SK-N-SH (cell line): ENCODE measurements around the gene TAF11. TPM values are rescaled to one million over a fixed set of nuclear protein-coding genes. Genes with fewer than 3 reads are reported as not detected.

Experiments used
- CTCF ChIA-PET: fragments of 300-600, 350-600 bp; formaldehyde crosslinking; extraction: SDS; loops from one replicate; lab custom pipeline; 2021; lab: Yijun Ruan, JAX
- POLR2A ChIA-PET: fragments of 350-600 bp; sonication (Branson Sonifier 250); formaldehyde crosslinking; extraction: SDS; loops from one replicate; lab custom pipeline; 2020; ENCODE audit warnings: antibody characterized with exemption, inconsistent platforms; lab: Yijun Ruan, JAX
- DNase-seq: peaks from one replicate; pipeline ENCODE4 v3.0.0; 2012
- H2AFZ ChIP-seq: fragments of 200-600 bp; sonication (generic); 2 replicates; pipeline ENCODE4 v1.8.1; 2016; ENCODE audit warnings: antibody characterized with exemption, mild to moderate bottlenecking, low read depth
- H3F3A ChIP-seq: fragments of 200-600 bp; sonication (generic); replicated peaks from 2 replicates; pipeline ENCODE3; 2016; ENCODE audit warnings: antibody characterized with exemption, mild to moderate bottlenecking; ENCODE audit not compliant: insufficient read depth
- H3K27ac ChIP-seq, 2 experiments: fragments of 200-500 bp in 1 of 2; fragments of 200-600 bp in 1 of 2; sonication (Bioruptor generic) in 1 of 2; sonication (generic), shearing (Covaris generic) in 1 of 2; 2 replicates each; pipeline versions ENCODE4 v1.5.1 to v1.6.1; 2014 to 2016; ENCODE audit warnings: low read depth in 2 of 2, inconsistent platforms in 1 of 2, low read length in 1 of 2, mild to moderate bottlenecking in 1 of 2, mixed read lengths in 1 of 2
- H3K27me3 ChIP-seq: fragments of 200-600 bp; sonication (generic), shearing (Covaris generic); 2 replicates; pipeline ENCODE4 v1.6.1; 2016; ENCODE audit warnings: mixed run types; ENCODE audit not compliant: insufficient read depth
- H3K36me3 ChIP-seq, 2 experiments: fragments of 200-500 bp in 1 of 2; fragments of 200-600 bp in 1 of 2; sonication (Bioruptor generic) in 1 of 2; sonication (generic) in 1 of 2; replicated peaks in 1 of 2; 2 replicates each; pipeline versions ENCODE3 to v1.5.1; 2014 to 2016; ENCODE audit warnings: low read length in 1 of 2, mild to moderate bottlenecking in 1 of 2; ENCODE audit not compliant: insufficient read depth in 2 of 2, control insufficient read depth in 1 of 2
- H3K4me1 ChIP-seq, 2 experiments: fragments of 200-500 bp in 1 of 2; fragments of 200-600 bp in 1 of 2; sonication (Bioruptor generic) in 1 of 2; sonication (generic), shearing (Covaris generic) in 1 of 2; 2 replicates each; pipeline versions ENCODE4 v1.5.1 to v1.6.1; 2014 to 2016; ENCODE audit warnings: low read depth in 1 of 2, low read length in 1 of 2, mixed run types in 1 of 2; ENCODE audit not compliant: insufficient read depth in 2 of 2, control insufficient read depth in 1 of 2
- H3K4me2 ChIP-seq: fragments of 200-600 bp; sonication (generic), shearing (Covaris generic); 2 replicates; pipeline ENCODE4 v1.6.1; 2017; ENCODE audit warnings: mixed run types
- H3K4me3 ChIP-seq, 2 experiments: fragments of 200-500 bp in 1 of 2; fragments of 200-600 bp in 1 of 2; sonication (Bioruptor generic) in 1 of 2; sonication (generic), shearing (Covaris generic) in 1 of 2; 2 replicates each; pipeline versions ENCODE4 v1.5.1 to v1.8.1; 2014 to 2016; ENCODE audit warnings: low read depth in 2 of 2, inconsistent platforms in 1 of 2, low read length in 1 of 2, mild to moderate bottlenecking in 1 of 2, mixed read lengths in 1 of 2, moderate library complexity in 1 of 2
- H3K79me2 ChIP-seq: fragments of 200-600 bp; sonication (generic); 2 replicates; pipeline ENCODE4 v1.8.1; 2017; ENCODE audit warnings: mild to moderate bottlenecking; ENCODE audit not compliant: insufficient read depth
- H3K9ac ChIP-seq: fragments of 200-600 bp; sonication (generic); 2 replicates; pipeline ENCODE4 v1.6.1; 2017; ENCODE audit warnings: mixed run types
- H3K9me2 ChIP-seq: fragments of 200-600 bp; sonication (generic); 2 replicates; pipeline ENCODE4 v1.6.1; 2017; ENCODE audit warnings: mixed run types
- H3K9me3 ChIP-seq: fragments of 200-600 bp; sonication (generic); 2 replicates; pipeline ENCODE4 v1.6.1; 2017; ENCODE audit warnings: mixed run types, mild to moderate bottlenecking, moderate library complexity
- H4K20me1 ChIP-seq: fragments of 200-600 bp; sonication (generic); 2 replicates; pipeline ENCODE4 v1.6.1; 2017; ENCODE audit warnings: mild to moderate bottlenecking, mixed run types; ENCODE audit not compliant: insufficient read depth
- CHD2 ChIP-seq: fragments of 150-350 bp; IDR thresholded peaks from 2 replicates; pipeline ENCODE4 v1.6.1; 2018; ENCODE audit warnings: low read length; ENCODE audit not compliant: partially characterized antibody
- CTCF ChIP-seq: fragments of 200-600 bp; sonication (generic); IDR thresholded peaks from 2 replicates; pipeline ENCODE4 v1.6.1; 2017; ENCODE audit warnings: antibody characterized with exemption, mild to moderate bottlenecking, moderate library complexity
- EZH2phosphoT487 ChIP-seq: fragments of 200-600 bp; sonication (generic); IDR thresholded peaks from 2 replicates; pipeline ENCODE4 v1.6.1; 2017; ENCODE audit warnings: low read depth, mixed run types, mild to moderate bottlenecking, antibody characterized with exemption, moderate library complexity, borderline replicate concordance
- FOSL2 ChIP-seq: IDR thresholded peaks from 2 replicates; pipeline ENCODE4 v1.4.0; 2012; ENCODE audit warnings: low read depth, mild to moderate bottlenecking, moderate library complexity, borderline replicate concordance
- FOXJ3 ChIP-seq: sonication (generic); formaldehyde crosslinking; IDR thresholded peaks from 2 replicates; pipeline ENCODE4 v1.5.1; 2020; ENCODE audit warnings: mild to moderate bottlenecking, missing genetic modification reagents
- GABPA ChIP-seq: IDR thresholded peaks from 2 replicates; pipeline ENCODE4 v1.4.0; 2012; ENCODE audit warnings: low read depth, mild to moderate bottlenecking
- GATA2 ChIP-seq: sonication (generic); formaldehyde crosslinking; IDR thresholded peaks from 2 replicates; pipeline ENCODE4 v1.5.0; 2020; ENCODE audit warnings: mild to moderate bottlenecking, missing genetic modification reagents
- MXI1 ChIP-seq: IDR thresholded peaks from 2 replicates; pipeline ENCODE4 v1.6.1; 2012; ENCODE audit warnings: mild to moderate bottlenecking, low read depth, low read length, improper control_type of control experiment
- REST ChIP-seq: IDR thresholded peaks from 2 replicates; pipeline ENCODE4 v1.6.1; 2012; ENCODE audit warnings: mild to moderate bottlenecking, low read depth, low read length, moderate library complexity
- RXRA ChIP-seq: IDR thresholded peaks from 2 replicates; pipeline ENCODE4 v1.4.0; 2012; ENCODE audit warnings: low read depth, mild to moderate bottlenecking, borderline replicate concordance
- TAF1 ChIP-seq: IDR thresholded peaks from 2 replicates; pipeline ENCODE4 v1.6.1; 2012; ENCODE audit warnings: low read depth, mild to moderate bottlenecking, low read length, moderate library complexity, borderline replicate concordance
- WGBS: methylation state at CpG from one replicate; pipeline ENCODE4 v1.1.6; 2017; ENCODE audit warnings: low lambda C conversion rate; 5-methylcytosine and 5-hydroxymethylcytosine counted together
- polyA plus RNA-seq, 3 experiments: library from polyadenylated mRNA; depleted of rRNA; stranded (reverse); fragments of >200 nt; gene quantifications; 2 replicates each; pipeline ENCODE4 v1.2.3, GENCODE V29; 2012
- TF ChIP-seq, protein P1 (sequence below): fragments of 150-350 bp; IDR thresholded peaks from 2 replicates; pipeline ENCODE4 v1.6.1; 2016; ENCODE audit warnings: mild to moderate bottlenecking, low read depth, low read length
- TF ChIP-seq, protein P2 (sequence below): IDR thresholded peaks from 2 replicates; pipeline ENCODE4 v1.4.0; 2012; ENCODE audit warnings: low read depth, borderline replicate concordance

Gene TAF11
- polyA plus RNA-seq, 1 of the 3 experiments (the other 2 are of a cell fraction): 21.8 TPM

DNA sequence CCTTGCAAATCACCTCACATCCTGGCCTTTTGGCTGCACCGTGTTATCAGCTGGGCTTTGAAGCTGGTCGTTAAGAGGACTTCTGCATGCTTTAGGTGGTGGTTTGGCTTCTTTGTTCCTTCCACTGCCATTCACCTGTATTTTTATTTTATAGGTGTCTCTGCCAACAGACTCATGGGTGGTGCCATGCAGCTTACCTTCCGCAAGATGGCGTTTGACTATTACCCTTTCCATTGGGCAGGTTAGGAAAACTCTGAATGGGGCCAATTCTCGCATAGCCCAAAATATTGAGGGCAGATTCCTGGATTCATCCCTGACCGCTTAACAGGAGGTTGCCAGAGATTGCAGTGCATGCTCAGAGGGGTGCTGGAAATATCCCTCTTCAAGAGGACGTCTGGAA is 32.4 kb downstream of the TAF11 start:
- TF ChIP-seq FOSL2 (no peak), TAF1 (no peak), EZH2phosphoT487 (no peak), GATA2 (no peak), FOXJ3 (CRISPR knock-in tag) (no peak), CHD2 (no peak), CTCF (no peak), RXRA (no peak), GABPA (no peak)
- TF ChIP-seq, protein P1, sequence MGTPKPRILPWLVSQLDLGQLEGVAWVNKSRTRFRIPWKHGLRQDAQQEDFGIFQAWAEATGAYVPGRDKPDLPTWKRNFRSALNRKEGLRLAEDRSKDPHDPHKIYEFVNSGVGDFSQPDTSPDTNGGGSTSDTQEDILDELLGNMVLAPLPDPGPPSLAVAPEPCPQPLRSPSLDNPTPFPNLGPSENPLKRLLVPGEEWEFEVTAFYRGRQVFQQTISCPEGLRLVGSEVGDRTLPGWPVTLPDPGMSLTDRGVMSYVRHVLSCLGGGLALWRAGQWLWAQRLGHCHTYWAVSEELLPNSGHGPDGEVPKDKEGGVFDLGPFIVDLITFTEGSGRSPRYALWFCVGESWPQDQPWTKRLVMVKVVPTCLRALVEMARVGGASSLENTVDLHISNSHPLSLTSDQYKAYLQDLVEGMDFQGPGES: no peak
- TF ChIP-seq, protein P2, sequence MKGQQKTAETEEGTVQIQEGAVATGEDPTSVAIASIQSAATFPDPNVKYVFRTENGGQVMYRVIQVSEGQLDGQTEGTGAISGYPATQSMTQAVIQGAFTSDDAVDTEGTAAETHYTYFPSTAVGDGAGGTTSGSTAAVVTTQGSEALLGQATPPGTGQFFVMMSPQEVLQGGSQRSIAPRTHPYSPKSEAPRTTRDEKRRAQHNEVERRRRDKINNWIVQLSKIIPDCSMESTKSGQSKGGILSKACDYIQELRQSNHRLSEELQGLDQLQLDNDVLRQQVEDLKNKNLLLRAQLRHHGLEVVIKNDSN: no peak
- TF ChIP-seq, all 33 proteins: peak for 0
- CTCF ChIA-PET: interaction anchor here (1.6 kb wide), 1 partner anchor 64 kb away, joined by 6 read pairs; the partner anchor contains the start of gene BLTP3A

DNA sequence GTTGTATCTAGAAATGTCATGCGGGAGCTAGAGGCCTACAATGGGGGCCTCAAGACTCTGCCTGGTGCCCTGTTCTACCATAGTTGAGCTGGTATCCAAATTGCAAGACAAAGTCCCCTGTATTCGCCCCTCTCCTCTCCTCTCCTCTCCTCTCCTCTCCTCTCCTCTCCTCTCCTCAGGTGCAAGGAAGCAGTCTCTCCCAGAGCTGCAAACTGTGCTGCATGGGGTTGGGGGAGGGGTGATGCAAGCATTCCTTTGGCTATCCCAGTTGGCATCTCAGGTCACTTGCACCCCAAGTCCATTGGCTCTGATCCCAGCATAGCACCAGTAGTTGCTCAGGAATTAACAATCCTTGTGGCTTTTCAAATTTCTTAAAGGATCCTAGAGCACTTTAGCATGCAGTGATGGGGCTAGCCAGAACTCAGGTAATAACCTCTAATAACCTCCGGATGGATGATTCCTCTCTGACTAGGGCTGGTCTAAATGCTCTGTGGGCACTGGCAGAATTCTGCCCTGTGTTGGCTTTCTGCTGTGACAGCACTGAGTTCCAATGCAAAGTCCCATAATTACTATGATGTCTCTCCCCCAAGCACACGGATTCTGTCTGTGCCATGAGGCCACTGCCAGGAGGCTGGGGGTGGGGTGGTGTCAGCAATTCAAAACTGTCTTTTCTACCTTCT is 35.3 kb downstream of the TAF11 start:
- H4K20me1 ChIP-seq: no peaks in the 10 kb centered on the region
- H3K79me2 ChIP-seq: no peaks in the 10 kb centered on the region
- no peak overlapping the region for H3K4me3 ChIP-seq
- H2AFZ ChIP-seq: no peak overlapping the region
- no peak overlapping the region for H3K27ac ChIP-seq
- H3K9me2 ChIP-seq: no peaks in the 10 kb centered on the region
- H3K4me1 ChIP-seq: no peaks in the 10 kb centered on the region
- H3K4me2 ChIP-seq: no peak overlapping the region
- 88% methylated on average over 4 of the region's 4 CpGs for WGBS
- no peaks in the 10 kb centered on the region for H3K27me3 ChIP-seq
- H3K36me3 ChIP-seq: peaks cover 16 to 25% of the 10 kb centered on the region in 2 experiments
- H3F3A ChIP-seq: no peaks in the 10 kb centered on the region
- no peaks in the 10 kb centered on the region for H3K9me3 ChIP-seq
- POLR2A ChIA-PET: no interaction called here
- DNase-seq: no peak
- CTCF ChIA-PET: no interaction called here
- H3K9ac ChIP-seq: no peak overlapping the region
- TF ChIP-seq, protein P2: no peak
- TF ChIP-seq MXI1 (no peak), TAF1 (no peak), CTCF (no peak), REST (no peak), GABPA (no peak), FOSL2 (no peak), EZH2phosphoT487 (no peak)

More for the DNA sequence above, 32.4 kb downstream of the TAF11 start:
- 94% methylated on average over 7 of the region's 7 CpGs for WGBS
- no peaks in the 10 kb centered on the region for H3K79me2 ChIP-seq
- no peaks in the 10 kb centered on the region for H4K20me1 ChIP-seq
- H3F3A ChIP-seq: no peaks in the 10 kb centered on the region
- POLR2A ChIA-PET: no interaction called here
- H3K4me1 ChIP-seq: no peaks in the 10 kb centered on the region
- no peak for DNase-seq
- H3K27me3 ChIP-seq: no peaks in the 10 kb centered on the region
- no peaks in the 10 kb centered on the region for H3K9me3 ChIP-seq
- no peak overlapping the region for H3K9ac ChIP-seq
- peaks cover 29 to 49% of the 10 kb centered on the region in 2 experiments for H3K36me3 ChIP-seq
- H3K27ac ChIP-seq: no peak overlapping the region
- H3K9me2 ChIP-seq: no peaks in the 10 kb centered on the region
- no peak overlapping the region for H3K4me2 ChIP-seq
- H3K4me3 ChIP-seq: no peak overlapping the region
- H2AFZ ChIP-seq: no peak overlapping the region
